ENCODE results near the gene ZFR.

Gene ZFR

GRCh38 chr5:32390819-32391591, 53.5 kb downstream of the ZFR start:
- Histone ChIP-seq H3K4me3 (ENCODE audit: low read depth in 1 of 2, low read length in 2 of 2) (no peak overlapping the region), H3K9ac (ENCODE audit: low read depth in 1 of 2, low read length in 2 of 2) (no peak overlapping the region), H3K4me1 (ENCODE audit: control insufficient read depth in 1 of 2, insufficient read depth in 2 of 2, low read length in 2 of 2) (no peaks in the 10 kb centered on the region), H3K27me3 (ENCODE audit: control insufficient read depth in 1 of 2, insufficient read depth in 2 of 2, low read length in 2 of 2) (no peaks in the 10 kb centered on the region), H3K27ac (ENCODE audit: low read depth, low read length) (no peak overlapping the region), H3K9me3 (ENCODE audit: control insufficient read depth in 1 of 2, low read length in 2 of 2) (no peaks in the 10 kb centered on the region), H3K36me3 (ENCODE audit: control insufficient read depth in 1 of 2, insufficient read depth in 2 of 2, low read length in 2 of 2) (peaks cover 30 to 76% of the 10 kb centered on the region in 2 donors)

- H3K4me3 ChIP-seq (ENCODE audit: low read depth in 1 of 2, low read length in 2 of 2) = no peak overlapping the region
- H3K9me3 ChIP-seq (ENCODE audit: control insufficient read depth in 1 of 2, low read length in 2 of 2) = no peaks in the 10 kb centered on the region
- no peaks in the 10 kb centered on the region for H3K27me3 ChIP-seq (ENCODE audit: control insufficient read depth in 1 of 2, insufficient read depth in 2 of 2, low read length in 2 of 2)
- no peak overlapping the region for H3K27ac ChIP-seq (ENCODE audit: low read depth, low read length)
- H3K9ac ChIP-seq (ENCODE audit: low read depth in 1 of 2, low read length in 2 of 2) = no peak overlapping the region
- H3K4me1 ChIP-seq (ENCODE audit: control insufficient read depth in 1 of 2, insufficient read depth in 2 of 2, low read length in 2 of 2) = no peaks in the 10 kb centered on the region
- H3K36me3 ChIP-seq (ENCODE audit: control insufficient read depth in 1 of 2, insufficient read depth in 2 of 2, low read length in 2 of 2) = peaks cover 37 to 75% of the 10 kb centered on the region in 2 donors
These were observed 56.0 kb downstream of the ZFR start for GRCh38 chr5:32388432-32389129.

- H3K9ac ChIP-seq (ENCODE audit: low read depth in 1 of 2, low read length in 2 of 2) = no peak overlapping the region
- peaks cover 37 to 80% of the 10 kb centered on the region in 2 donors for H3K36me3 ChIP-seq (ENCODE audit: control insufficient read depth in 1 of 2, insufficient read depth in 2 of 2, low read length in 2 of 2)
- H3K4me3 ChIP-seq (ENCODE audit: low read depth in 1 of 2, low read length in 2 of 2) = no peak overlapping the region
- H3K9me3 ChIP-seq (ENCODE audit: control insufficient read depth in 1 of 2, low read length in 2 of 2) = no peaks in the 10 kb centered on the region
- no peaks in the 10 kb centered on the region for H3K27me3 ChIP-seq (ENCODE audit: control insufficient read depth in 1 of 2, insufficient read depth in 2 of 2, low read length in 2 of 2)
- no peaks in the 10 kb centered on the region for H3K4me1 ChIP-seq (ENCODE audit: control insufficient read depth in 1 of 2, insufficient read depth in 2 of 2, low read length in 2 of 2)
- no peak overlapping the region for H3K27ac ChIP-seq (ENCODE audit: low read depth, low read length)
These were observed 56.7 kb downstream of the ZFR start for GRCh38 chr5:32387841-32388240.

- H3K27me3 ChIP-seq (ENCODE audit: control insufficient read depth in 1 of 2, insufficient read depth in 2 of 2, low read length in 2 of 2) = no peaks in the 10 kb centered on the region
- H3K27ac ChIP-seq (ENCODE audit: low read depth, low read length) = no peak overlapping the region
- H3K4me1 ChIP-seq (ENCODE audit: control insufficient read depth in 1 of 2, insufficient read depth in 2 of 2, low read length in 2 of 2) = no peaks in the 10 kb centered on the region
- no peak overlapping the region for H3K4me3 ChIP-seq (ENCODE audit: low read depth in 1 of 2, low read length in 2 of 2)
- H3K9ac ChIP-seq (ENCODE audit: low read depth in 1 of 2, low read length in 2 of 2) = no peak overlapping the region
- H3K36me3 ChIP-seq (ENCODE audit: control insufficient read depth in 1 of 2, insufficient read depth in 2 of 2, low read length in 2 of 2) = peaks cover 39 to 76% of the 10 kb centered on the region in 2 donors
- H3K9me3 ChIP-seq (ENCODE audit: control insufficient read depth in 1 of 2, low read length in 2 of 2) = no peaks in the 10 kb centered on the region
These were observed 57.3 kb downstream of the ZFR start for GRCh38 chr5:32387211-32387610.

GRCh38 chr5:32384621-32385020, 59.9 kb downstream of the ZFR start:
- no peaks in the 10 kb centered on the region for H3K27me3 ChIP-seq (ENCODE audit: control insufficient read depth in 1 of 2, insufficient read depth in 2 of 2, low read length in 2 of 2)
- no peaks in the 10 kb centered on the region for H3K9me3 ChIP-seq (ENCODE audit: control insufficient read depth in 1 of 2, low read length in 2 of 2)
- no peak overlapping the region for H3K27ac ChIP-seq (ENCODE audit: low read depth, low read length)
- H3K36me3 ChIP-seq (ENCODE audit: control insufficient read depth in 1 of 2, insufficient read depth in 2 of 2, low read length in 2 of 2) = peaks cover 30 to 75% of the 10 kb centered on the region in 2 donors
- no peak overlapping the region for H3K4me3 ChIP-seq (ENCODE audit: low read depth in 1 of 2, low read length in 2 of 2)
- H3K9ac ChIP-seq (ENCODE audit: low read depth in 1 of 2, low read length in 2 of 2) = no peak overlapping the region
- no peaks in the 10 kb centered on the region for H3K4me1 ChIP-seq (ENCODE audit: control insufficient read depth in 1 of 2, insufficient read depth in 2 of 2, low read length in 2 of 2)

- H3K27ac ChIP-seq (ENCODE audit: low read depth, low read length) = no peak overlapping the region
- no peak overlapping the region for H3K4me3 ChIP-seq (ENCODE audit: low read depth in 1 of 2, low read length in 2 of 2)
- no peak overlapping the region for H3K9ac ChIP-seq (ENCODE audit: low read depth in 1 of 2, low read length in 2 of 2)
- H3K27me3 ChIP-seq (ENCODE audit: control insufficient read depth in 1 of 2, insufficient read depth in 2 of 2, low read length in 2 of 2) = no peaks in the 10 kb centered on the region
- H3K36me3 ChIP-seq (ENCODE audit: control insufficient read depth in 1 of 2, insufficient read depth in 2 of 2, low read length in 2 of 2) = peaks cover 24 to 68% of the 10 kb centered on the region in 2 donors
- no peaks in the 10 kb centered on the region for H3K9me3 ChIP-seq (ENCODE audit: control insufficient read depth in 1 of 2, low read length in 2 of 2)
- H3K4me1 ChIP-seq (ENCODE audit: control insufficient read depth in 1 of 2, insufficient read depth in 2 of 2, low read length in 2 of 2) = no peaks in the 10 kb centered on the region
These were observed 61.0 kb downstream of the ZFR start for GRCh38 chr5:32383586-32383985.

GRCh38 chr5:32383065-32383464, 61.5 kb downstream of the ZFR start:
- Histone ChIP-seq H3K27me3 (ENCODE audit: control insufficient read depth in 1 of 2, insufficient read depth in 2 of 2, low read length in 2 of 2) (no peaks in the 10 kb centered on the region), H3K4me1 (ENCODE audit: control insufficient read depth in 1 of 2, insufficient read depth in 2 of 2, low read length in 2 of 2) (no peaks in the 10 kb centered on the region), H3K9me3 (ENCODE audit: control insufficient read depth in 1 of 2, low read length in 2 of 2) (no peaks in the 10 kb centered on the region), H3K4me3 (ENCODE audit: low read depth in 1 of 2, low read length in 2 of 2) (no peak overlapping the region), H3K9ac (ENCODE audit: low read depth in 1 of 2, low read length in 2 of 2) (no peak overlapping the region), H3K27ac (ENCODE audit: low read depth, low read length) (no peak overlapping the region), H3K36me3 (ENCODE audit: control insufficient read depth in 1 of 2, insufficient read depth in 2 of 2, low read length in 2 of 2) (peaks cover 24 to 63% of the 10 kb centered on the region in 2 donors)

GRCh38 chr5:32379421-32379820, 65.1 kb downstream of the ZFR start:
- Histone ChIP-seq H3K4me1 (ENCODE audit: control insufficient read depth in 1 of 2, insufficient read depth in 2 of 2, low read length in 2 of 2) (no peaks in the 10 kb centered on the region), H3K9ac (ENCODE audit: low read depth in 1 of 2, low read length in 2 of 2) (no peak overlapping the region), H3K36me3 (ENCODE audit: control insufficient read depth in 1 of 2, insufficient read depth in 2 of 2, low read length in 2 of 2) (peaks cover 10 to 44% of the 10 kb centered on the region in 2 donors), H3K4me3 (ENCODE audit: low read depth in 1 of 2, low read length in 2 of 2) (no peak overlapping the region), H3K27me3 (ENCODE audit: control insufficient read depth in 1 of 2, insufficient read depth in 2 of 2, low read length in 2 of 2) (no peaks in the 10 kb centered on the region), H3K27ac (ENCODE audit: low read depth, low read length) (no peak overlapping the region), H3K9me3 (ENCODE audit: control insufficient read depth in 1 of 2, low read length in 2 of 2) (no peaks in the 10 kb centered on the region)

GRCh38 chr5:32378966-32379365, 65.6 kb downstream of the ZFR start:
- Histone ChIP-seq H3K9me3 (ENCODE audit: control insufficient read depth in 1 of 2, low read length in 2 of 2) (no peaks in the 10 kb centered on the region), H3K4me3 (ENCODE audit: low read depth in 1 of 2, low read length in 2 of 2) (no peak overlapping the region), H3K9ac (ENCODE audit: low read depth in 1 of 2, low read length in 2 of 2) (no peak overlapping the region), H3K36me3 (ENCODE audit: control insufficient read depth in 1 of 2, insufficient read depth in 2 of 2, low read length in 2 of 2) (peaks cover 10 to 44% of the 10 kb centered on the region in 2 donors), H3K27ac (ENCODE audit: low read depth, low read length) (no peak overlapping the region), H3K27me3 (ENCODE audit: control insufficient read depth in 1 of 2, insufficient read depth in 2 of 2, low read length in 2 of 2) (no peaks in the 10 kb centered on the region), H3K4me1 (ENCODE audit: control insufficient read depth in 1 of 2, insufficient read depth in 2 of 2, low read length in 2 of 2) (no peaks in the 10 kb centered on the region)

- no peak overlapping the region for H3K4me3 ChIP-seq (ENCODE audit: low read depth in 1 of 2, low read length in 2 of 2)
- H3K36me3 ChIP-seq (ENCODE audit: control insufficient read depth in 1 of 2, insufficient read depth in 2 of 2, low read length in 2 of 2) = peaks cover 15 to 46% of the 10 kb centered on the region in 2 donors
- no peak overlapping the region for H3K9ac ChIP-seq (ENCODE audit: low read depth in 1 of 2, low read length in 2 of 2)
- no peaks in the 10 kb centered on the region for H3K4me1 ChIP-seq (ENCODE audit: control insufficient read depth in 1 of 2, insufficient read depth in 2 of 2, low read length in 2 of 2)
- H3K9me3 ChIP-seq (ENCODE audit: control insufficient read depth in 1 of 2, low read length in 2 of 2) = no peaks in the 10 kb centered on the region
- no peak overlapping the region for H3K27ac ChIP-seq (ENCODE audit: low read depth, low read length)
- H3K27me3 ChIP-seq (ENCODE audit: control insufficient read depth in 1 of 2, insufficient read depth in 2 of 2, low read length in 2 of 2) = no peaks in the 10 kb centered on the region
These were observed 74.9 kb downstream of the ZFR start for GRCh38 chr5:32369542-32370155.

Measured in duodenal mucosa (tissue), 2 donors.